OCI-LY7 (cell line): ENCODE data around the gene PICALM.
"Not testable (repeated sequence)": the region's sequence is repeated elsewhere in the genome, so short reads cannot be mapped to it uniquely, and the experiment has no call there.

Experiments used
- CTCF ChIP-seq: fragments of 200-600 bp; sonication (generic); conservative IDR thresholded peaks from 2 replicates; pipeline ENCODE4 v1.5.1; 2014; ENCODE audit warnings: mild to moderate bottlenecking, antibody characterized with exemption, low read length, moderate library complexity, mixed read lengths
- EZH2phosphoT487 ChIP-seq: fragments of 200-600 bp; sonication (generic); IDR thresholded peaks from 2 replicates; pipeline ENCODE4 v1.6.1; 2018; ENCODE audit warnings: low read depth, borderline replicate concordance, mild to moderate bottlenecking, mixed run types, antibody characterized with exemption, low read length, moderate library complexity, mixed read lengths

DNA sequence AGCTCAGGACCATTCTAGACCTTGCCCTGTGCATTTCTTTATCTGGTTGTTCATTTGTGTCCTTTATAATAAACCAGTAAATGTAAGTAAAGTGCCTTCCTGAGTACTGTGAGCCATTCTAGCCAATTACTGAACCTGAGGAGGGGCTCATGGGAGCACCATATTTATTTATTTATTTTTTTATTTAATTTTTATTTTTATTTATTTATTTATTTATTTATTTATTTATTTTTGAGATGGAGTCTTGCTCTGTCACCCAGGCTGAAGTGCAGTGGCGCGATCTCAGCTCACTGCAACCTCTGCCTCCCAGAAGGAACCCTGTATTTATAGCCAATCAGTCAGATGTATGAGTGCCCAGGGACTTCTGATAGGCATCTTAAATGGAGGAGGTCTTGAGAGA, 18.8 kb upstream of the PICALM start:
- not testable (repeated sequence) for TF ChIP-seq CTCF, EZH2phosphoT487
